Activated CD8-positive, alpha-beta memory T cell treated with anti-CD3 and anti-CD28 coated beads, Interleukin-2, amount 10 ng/mL, durations not matched to agents 7 days and 5 days (primary cell): ENCODE data around the gene BAIAP2. TPM values are rescaled to one million over a fixed set of nuclear protein-coding genes. Genes with fewer than 3 reads are reported as not detected.

ENCODE experiments used
- ATAC-seq: fragments of 150-1000 bp; cut with Tn5 transposase; one replicate; pipeline ENCODE4 v1.10.0; 2021; ENCODE audit warnings: moderate library complexity
- CTCF ChIA-PET: fragments of 350-600 bp; sonication (Branson Sonifier 250); formaldehyde crosslinking; loops from one replicate; lab custom pipeline; 2021; ENCODE audit warnings: antibody characterized with exemption; lab: Charles Lee
- DNase-seq: peaks from one replicate; pipeline ENCODE4 v3.0.0-alpha.2; 2020
- H3K27ac Mint-ChIP-seq: one replicate; pipeline ENCODE4 v1.8.0; 2021; ENCODE audit warnings: mild to moderate bottlenecking, mixed read lengths
- H3K27me3 Mint-ChIP-seq: one replicate; pipeline ENCODE4 v1.8.0; 2021; ENCODE audit warnings: mixed read lengths
- H3K36me3 Mint-ChIP-seq: one replicate; pipeline ENCODE4 v1.8.0; 2021; ENCODE audit warnings: mild to moderate bottlenecking, mixed read lengths
- H3K4me1 Mint-ChIP-seq: one replicate; pipeline ENCODE4 v1.8.0; 2021; ENCODE audit warnings: mixed read lengths
- H3K4me3 Mint-ChIP-seq: one replicate; pipeline ENCODE4 v1.8.0; 2021; ENCODE audit warnings: mild to moderate bottlenecking, moderate library complexity, mixed read lengths
- H3K9me3 Mint-ChIP-seq: one replicate; pipeline ENCODE4 v1.8.0; 2022; ENCODE audit warnings: low read depth, mixed read lengths
- total RNA-seq, 2 experiments: library from RNA; stranded (reverse); gene quantifications; one replicate each; pipeline ENCODE4 v1.2.3, GENCODE V29; 2021

Gene BAIAP2
- total RNA-seq, 2 experiments from 2014 or later: 4.8 to 7.0 TPM

- ATAC-seq (no peak), DNase-seq (no peak)
- no peaks in the 10 kb centered on the region for H3K36me3 Mint-ChIP-seq
- no peaks in the 10 kb centered on the region for H3K9me3 Mint-ChIP-seq
- CTCF ChIA-PET: interaction anchor here (1.4 to 5.6 kb wide), 9 partner anchors 9 to 676 kb away, joined by 4 to 135 read pairs (median 13); partner anchors contain the start of gene CHMP6
- no peaks in the 10 kb centered on the region for H3K27me3 Mint-ChIP-seq
- H3K4me3 Mint-ChIP-seq: no peak overlapping the region
- no peak overlapping the region for H3K27ac Mint-ChIP-seq
- no peaks in the 10 kb centered on the region for H3K4me1 Mint-ChIP-seq
These were observed 68.4 kb downstream of the BAIAP2 start for GRCh38 chr17:81103379-81103778.

GRCh38 chr17:81106716-81107115, 71.8 kb downstream of the BAIAP2 start:
- CTCF ChIA-PET: interaction anchor here (5.6 kb wide), 1 partner anchor 84 kb away, joined by 135 read pairs; no protein-coding TSS in a partner anchor
- ATAC-seq: no peak
- Mint-ChIP-seq H3K9me3 (no peaks in the 10 kb centered on the region), H3K27me3 (no peaks in the 10 kb centered on the region), H3K27ac (no peak overlapping the region), H3K36me3 (no peaks in the 10 kb centered on the region), H3K4me3 (no peak overlapping the region), H3K4me1 (no peaks in the 10 kb centered on the region)
- DNase-seq: no peak

- CTCF ChIA-PET: interaction anchor here (0.8 kb wide), 1 partner anchor 11 kb away, joined by 3 read pairs; no protein-coding TSS in a partner anchor
- no peak overlapping the region for H3K4me3 Mint-ChIP-seq
- H3K36me3 Mint-ChIP-seq: no peaks in the 10 kb centered on the region
- DNase-seq (no peak), ATAC-seq (no peak)
- no peaks in the 10 kb centered on the region for H3K27me3 Mint-ChIP-seq
- no peaks in the 10 kb centered on the region for H3K4me1 Mint-ChIP-seq
- no peaks in the 10 kb centered on the region for H3K9me3 Mint-ChIP-seq
- no peak overlapping the region for H3K27ac Mint-ChIP-seq
These were observed 73.3 kb downstream of the BAIAP2 start for GRCh38 chr17:81108220-81108619.

- H3K36me3 Mint-ChIP-seq: no peaks in the 10 kb centered on the region
- DNase-seq (no peak), ATAC-seq (no peak)
- no peaks in the 10 kb centered on the region for H3K9me3 Mint-ChIP-seq
- CTCF ChIA-PET: no interaction called here
- no peaks in the 10 kb centered on the region for H3K4me1 Mint-ChIP-seq
- H3K27me3 Mint-ChIP-seq: no peaks in the 10 kb centered on the region
- no peak overlapping the region for H3K27ac Mint-ChIP-seq
- no peak overlapping the region for H3K4me3 Mint-ChIP-seq
These were observed 75.0 kb downstream of the BAIAP2 start for GRCh38 chr17:81109957-81110356.

- DNase-seq: no peak
- no peak overlapping the region for H3K4me3 Mint-ChIP-seq
- H3K27me3 Mint-ChIP-seq: no peaks in the 10 kb centered on the region
- no peak overlapping the region for H3K27ac Mint-ChIP-seq
- CTCF ChIA-PET: interaction anchor here (1.4 kb wide), 1 partner anchor 9 kb away, joined by 3 read pairs; no protein-coding TSS in a partner anchor
- no peaks in the 10 kb centered on the region for H3K4me1 Mint-ChIP-seq
- ATAC-seq: no peak
- H3K9me3 Mint-ChIP-seq: no peaks in the 10 kb centered on the region
- H3K36me3 Mint-ChIP-seq: no peaks in the 10 kb centered on the region
These were observed 75.6 kb downstream of the BAIAP2 start for GRCh38 chr17:81110488-81111040.

GRCh38 chr17:81111066-81111465, 76.1 kb downstream of the BAIAP2 start:
- no peak overlapping the region for H3K27ac Mint-ChIP-seq
- H3K4me1 Mint-ChIP-seq: no peaks in the 10 kb centered on the region
- H3K36me3 Mint-ChIP-seq: no peaks in the 10 kb centered on the region
- no peak for DNase-seq
- H3K9me3 Mint-ChIP-seq: no peaks in the 10 kb centered on the region
- CTCF ChIA-PET: interaction anchor here (1.4 kb wide), 2 partner anchors 9 to 10 kb away, joined by 3 read pairs; no protein-coding TSS in a partner anchor
- no peak for ATAC-seq
- H3K27me3 Mint-ChIP-seq: no peaks in the 10 kb centered on the region
- no peak overlapping the region for H3K4me3 Mint-ChIP-seq

- CTCF ChIA-PET: interaction anchor here (1.4 kb wide), 1 partner anchor 10 kb away, joined by 3 read pairs; no protein-coding TSS in a partner anchor
- Mint-ChIP-seq H3K4me1 (no peaks in the 10 kb centered on the region), H3K9me3 (no peaks in the 10 kb centered on the region), H3K27me3 (no peaks in the 10 kb centered on the region), H3K4me3 (no peak overlapping the region), H3K27ac (no peak overlapping the region), H3K36me3 (no peaks in the 10 kb centered on the region)
- DNase-seq (no peak), ATAC-seq (no peak)
These were observed 77.5 kb downstream of the BAIAP2 start for GRCh38 chr17:81112450-81112849.

- H3K27me3 Mint-ChIP-seq: no peaks in the 10 kb centered on the region
- DNase-seq (no peak), ATAC-seq (no peak)
- no peaks in the 10 kb centered on the region for H3K9me3 Mint-ChIP-seq
- no peak overlapping the region for H3K4me3 Mint-ChIP-seq
- H3K36me3 Mint-ChIP-seq: no peaks in the 10 kb centered on the region
- H3K27ac Mint-ChIP-seq: no peak overlapping the region
- CTCF ChIA-PET: interaction anchor here (0.8 to 1.8 kb wide), 2 partner anchors 11 to 16 kb away, joined by 3 to 9 read pairs; no protein-coding TSS in a partner anchor
- no peaks in the 10 kb centered on the region for H3K4me1 Mint-ChIP-seq
These were observed 78.3 kb downstream of the BAIAP2 start for GRCh38 chr17:81113158-81113724.

GRCh38 chr17:81114351-81115093, 79.6 kb downstream of the BAIAP2 start:
- Mint-ChIP-seq H3K27me3 (peaks cover 3% of the 10 kb centered on the region), H3K4me1 (no peaks in the 10 kb centered on the region), H3K36me3 (no peaks in the 10 kb centered on the region), H3K9me3 (no peaks in the 10 kb centered on the region), H3K4me3 (no peak overlapping the region), H3K27ac (no peak overlapping the region)
- no peak for ATAC-seq
- no peak for DNase-seq
- CTCF ChIA-PET: interaction anchor here (0.6 to 1.8 kb wide), 4 partner anchors 10 to 540 kb away, joined by 3 to 9 read pairs (median 4); no protein-coding TSS in a partner anchor

GRCh38 chr17:81115219-81115618, 80.3 kb downstream of the BAIAP2 start:
- CTCF ChIA-PET: interaction anchor here (1.2 to 1.9 kb wide), 3 partner anchors 13 to 18 kb away, joined by 3 to 9 read pairs (median 8); no protein-coding TSS in a partner anchor
- no peak for DNase-seq
- ATAC-seq: no peak
- Mint-ChIP-seq H3K4me3 (no peak overlapping the region), H3K27ac (no peak overlapping the region), H3K27me3 (peaks cover 3% of the 10 kb centered on the region), H3K4me1 (peaks cover 1% of the 10 kb centered on the region), H3K9me3 (no peaks in the 10 kb centered on the region), H3K36me3 (no peaks in the 10 kb centered on the region)

- Mint-ChIP-seq H3K27me3 (peaks cover 3% of the 10 kb centered on the region), H3K36me3 (no peaks in the 10 kb centered on the region), H3K9me3 (no peaks in the 10 kb centered on the region), H3K4me3 (no peak overlapping the region), H3K27ac (no peak overlapping the region), H3K4me1 (peaks cover 1% of the 10 kb centered on the region)
- DNase-seq (no peak), ATAC-seq (no peak)
- CTCF ChIA-PET: interaction anchor here (1.2 to 1.9 kb wide), 3 partner anchors 14 to 127 kb away, joined by 3 to 8 read pairs (median 4); no protein-coding TSS in a partner anchor
These were observed 81.0 kb downstream of the BAIAP2 start for GRCh38 chr17:81115749-81116464.

GRCh38 chr17:81116704-81117103, 81.8 kb downstream of the BAIAP2 start:
- H3K9me3 Mint-ChIP-seq: no peaks in the 10 kb centered on the region
- peaks cover 1% of the 10 kb centered on the region for H3K4me1 Mint-ChIP-seq
- CTCF ChIA-PET: interaction anchor here (0.7 to 1.9 kb wide), 3 partner anchors 14 to 128 kb away, joined by 4 to 8 read pairs (median 5); no protein-coding TSS in a partner anchor
- H3K4me3 Mint-ChIP-seq: no peak overlapping the region
- no peak overlapping the region for H3K27ac Mint-ChIP-seq
- no peaks in the 10 kb centered on the region for H3K36me3 Mint-ChIP-seq
- H3K27me3 Mint-ChIP-seq: peaks cover 3% of the 10 kb centered on the region
- no peak for DNase-seq
- no peak for ATAC-seq
